Uterus (tissue), 2 donors: ENCODE results near the gene CALM1.

Experiments used
- POLR2A ChIP-seq, 2 donors: fragments of 450-650 bp; IDR thresholded peaks; one replicate each; pipeline ENCODE4 v1.6.1; 2016; ENCODE audit warnings: antibody characterized with exemption in 2 of 2, mild to moderate bottlenecking in 1 of 2, moderate library complexity in 1 of 2
- TF ChIP-seq, protein P1 (sequence below), 4 experiments: fragments of 200-600 bp in 2 of 4; fragments of 450-650 bp in 2 of 4; sonication (generic) in 2 of 4; IDR thresholded peaks; one replicate each; pipeline ENCODE4 v1.5.1; 2016 to 2019; ENCODE audit warnings: antibody characterized with exemption in 4 of 4, mild to moderate bottlenecking in 2 of 4, moderate library complexity in 1 of 4

DNA sequence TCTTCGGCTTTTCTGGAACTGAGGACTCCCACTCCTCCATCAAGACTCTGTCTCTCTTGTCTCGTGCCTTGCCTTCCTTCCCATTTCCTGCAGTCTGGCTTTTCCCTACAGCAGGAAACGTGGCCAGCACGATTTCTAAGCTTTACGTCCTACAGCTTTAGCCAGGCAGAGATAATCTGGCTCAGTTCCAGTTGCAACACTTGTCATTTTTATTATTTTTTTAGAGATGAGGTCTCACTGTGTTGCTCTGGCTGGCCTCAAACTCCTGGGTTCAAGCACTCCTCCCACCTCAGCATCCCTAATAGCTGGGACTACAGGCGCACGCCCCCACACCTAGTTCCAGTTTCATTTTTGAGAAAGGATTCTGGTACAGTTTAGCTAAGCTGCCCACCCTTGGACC lies 19.9 kb downstream of the CALM1 start:
- TF ChIP-seq, protein P1, sequence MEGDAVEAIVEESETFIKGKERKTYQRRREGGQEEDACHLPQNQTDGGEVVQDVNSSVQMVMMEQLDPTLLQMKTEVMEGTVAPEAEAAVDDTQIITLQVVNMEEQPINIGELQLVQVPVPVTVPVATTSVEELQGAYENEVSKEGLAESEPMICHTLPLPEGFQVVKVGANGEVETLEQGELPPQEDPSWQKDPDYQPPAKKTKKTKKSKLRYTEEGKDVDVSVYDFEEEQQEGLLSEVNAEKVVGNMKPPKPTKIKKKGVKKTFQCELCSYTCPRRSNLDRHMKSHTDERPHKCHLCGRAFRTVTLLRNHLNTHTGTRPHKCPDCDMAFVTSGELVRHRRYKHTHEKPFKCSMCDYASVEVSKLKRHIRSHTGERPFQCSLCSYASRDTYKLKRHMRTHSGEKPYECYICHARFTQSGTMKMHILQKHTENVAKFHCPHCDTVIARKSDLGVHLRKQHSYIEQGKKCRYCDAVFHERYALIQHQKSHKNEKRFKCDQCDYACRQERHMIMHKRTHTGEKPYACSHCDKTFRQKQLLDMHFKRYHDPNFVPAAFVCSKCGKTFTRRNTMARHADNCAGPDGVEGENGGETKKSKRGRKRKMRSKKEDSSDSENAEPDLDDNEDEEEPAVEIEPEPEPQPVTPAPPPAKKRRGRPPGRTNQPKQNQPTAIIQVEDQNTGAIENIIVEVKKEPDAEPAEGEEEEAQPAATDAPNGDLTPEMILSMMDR (IDR thresholded peaks at IDR 0.05): no peak
- TF ChIP-seq POLR2A (IDR thresholded peaks at IDR 0.05): no peak
